HG02798 (cell line): Measurements from ENCODE around the gene MFSD2A.
"Not testable (repeated sequence)": the region's sequence is repeated elsewhere in the genome, so short reads cannot be mapped to it uniquely, and the experiment has no call there.

ENCODE experiments used
- ATAC-seq: cut with Tn5 transposase; IDR thresholded peaks from one replicate; pipeline ENCODE4 v1.9.1; 2021; ENCODE audit warnings: mild to moderate bottlenecking; ENCODE audit not compliant: unreplicated experiment, poor library complexity

MFSD2A gene

DNA sequence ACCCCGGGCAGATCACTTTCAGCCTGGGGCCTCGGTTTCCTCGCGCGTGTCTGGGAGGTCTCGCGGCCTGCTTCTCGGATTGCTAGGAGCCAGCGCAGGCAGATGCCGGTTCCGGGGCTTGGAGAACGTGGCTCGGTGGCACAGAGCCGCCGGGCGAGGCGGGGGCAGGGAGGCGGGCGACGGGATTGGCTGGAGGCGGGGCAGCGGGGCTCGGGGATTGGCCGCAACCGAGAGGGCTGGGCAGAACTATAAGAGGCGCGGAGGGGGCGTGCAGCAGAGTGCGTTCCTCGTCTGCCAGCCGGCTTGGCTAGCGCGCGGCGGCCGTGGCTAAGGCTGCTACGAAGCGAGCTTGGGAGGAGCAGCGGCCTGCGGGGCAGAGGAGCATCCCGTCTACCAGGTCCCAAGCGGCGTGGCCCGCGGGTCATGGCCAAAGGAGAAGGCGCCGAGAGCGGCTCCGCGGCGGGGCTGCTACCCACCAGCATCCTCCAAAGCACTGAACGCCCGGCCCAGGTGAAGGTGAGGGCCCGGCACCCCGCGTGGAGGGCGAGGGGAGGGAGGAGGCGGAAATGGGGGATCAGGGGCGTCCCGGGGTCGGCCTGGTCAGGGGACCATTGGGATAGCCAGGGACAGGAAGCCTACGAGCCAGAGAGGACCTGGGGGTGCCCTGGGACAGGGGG, at the start of gene MFSD2A:
TSS of gene MFSD2A (plus strand) at position 276 of the 677 bp plus-strand sequence. CDS start at position 424, 148 bp downstream.
- peak; percentile 88 for ATAC-seq

GRCh38 chr1:39905172-39905571, 49.8 kb upstream of the MFSD2A start:
- no peak for ATAC-seq

DNA sequence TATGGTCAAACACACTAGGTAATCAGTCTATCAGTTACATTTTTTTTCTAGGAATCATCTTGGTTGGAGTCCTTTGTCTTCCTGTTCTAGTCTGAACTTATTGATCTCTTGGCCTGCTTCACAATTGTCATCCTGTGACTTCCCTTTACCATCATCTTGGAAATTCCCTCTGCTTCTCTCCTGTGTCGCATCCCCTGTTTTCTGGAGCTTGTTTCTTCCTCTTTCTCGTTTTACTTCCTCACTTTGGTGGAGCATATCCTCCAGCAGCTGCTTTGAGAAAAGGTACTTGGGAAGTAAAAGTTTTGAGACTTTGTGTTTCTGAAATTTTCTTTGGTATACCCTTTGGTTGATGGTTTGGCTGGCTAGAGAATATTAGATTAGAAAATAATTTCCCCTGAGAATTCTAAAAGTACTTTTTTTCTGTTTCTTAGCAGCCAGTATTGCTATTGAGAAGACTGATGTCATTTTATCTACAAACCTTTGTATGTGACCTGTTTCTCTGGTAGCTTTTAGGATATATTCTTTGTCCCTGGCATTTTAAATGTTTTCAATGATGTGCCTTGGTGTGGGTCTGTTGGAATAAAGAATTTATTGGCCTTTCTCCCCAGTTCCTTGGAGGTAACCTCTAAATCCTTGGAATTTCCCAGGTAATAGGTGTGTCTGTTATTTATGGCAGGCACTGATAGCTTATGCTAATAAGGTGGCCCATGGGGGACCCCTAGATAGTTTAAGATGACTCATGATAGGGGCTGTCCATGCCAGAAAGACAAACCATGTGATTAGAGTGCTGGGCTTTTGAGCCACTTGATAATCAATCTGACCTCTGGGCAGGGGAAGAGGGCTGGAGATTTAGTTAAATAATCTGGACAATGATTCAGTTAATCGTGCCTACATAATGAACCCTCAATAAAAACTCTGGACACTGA, 47.2 kb upstream of the MFSD2A start:
- ATAC-seq = no peak

DNA sequence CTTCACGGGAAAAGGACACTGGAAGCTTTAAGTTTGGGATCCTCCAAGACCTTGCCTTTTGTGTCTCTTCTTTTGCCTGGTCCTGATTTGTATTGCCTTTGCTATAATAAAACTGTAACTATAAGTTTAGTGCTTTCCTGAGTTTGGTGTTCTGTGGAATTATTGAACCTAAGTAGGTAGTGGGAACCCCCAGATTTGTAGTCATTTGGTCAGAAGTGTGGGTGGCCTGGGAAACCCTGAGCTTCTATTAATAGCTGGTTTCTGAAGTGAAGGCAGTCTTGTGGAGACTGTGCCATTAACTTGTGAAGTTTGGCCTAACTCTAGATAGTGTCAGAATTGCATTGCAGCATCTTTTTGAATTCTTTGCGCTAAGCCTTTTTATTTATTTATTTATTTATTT, 46.4 kb upstream of the MFSD2A start:
- ATAC-seq = no peak

- ATAC-seq = no peak
These were observed 44.7 kb upstream of the MFSD2A start for GRCh38 chr1:39910263-39910662.

GRCh38 chr1:39913136-39913535, 41.8 kb upstream of the MFSD2A start:
- not testable (repeated sequence) for ATAC-seq

DNA sequence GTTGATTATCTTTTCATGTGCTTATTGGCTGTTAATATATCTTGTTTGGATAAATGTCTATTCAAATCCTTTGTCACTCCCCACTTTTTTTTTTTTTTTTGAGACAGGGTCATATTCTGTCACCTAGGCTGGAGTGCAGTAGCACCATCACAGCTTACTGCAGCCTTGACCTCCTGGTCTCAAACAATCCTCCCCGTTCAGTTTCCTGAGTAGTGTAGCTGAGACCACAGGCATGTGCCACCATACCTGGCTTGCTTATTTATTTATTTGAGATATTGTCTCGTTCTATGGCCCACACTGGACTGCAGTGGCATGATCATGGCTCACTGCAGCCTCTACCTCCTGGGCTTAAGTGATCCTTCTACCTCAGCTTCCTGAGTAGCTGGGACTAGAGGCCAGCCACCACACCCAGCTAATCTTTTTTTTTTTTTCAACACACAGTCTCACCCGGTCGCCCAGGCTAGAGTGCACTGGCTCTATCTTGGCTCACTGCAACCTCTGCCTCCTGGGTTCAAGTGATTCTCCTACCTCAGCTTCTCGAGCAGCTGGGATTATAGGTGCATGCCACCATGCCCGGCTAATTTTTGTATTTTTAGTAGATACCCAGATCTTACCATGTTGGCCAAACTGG, 39.3 kb upstream of the MFSD2A start:
- no peak for ATAC-seq

DNA sequence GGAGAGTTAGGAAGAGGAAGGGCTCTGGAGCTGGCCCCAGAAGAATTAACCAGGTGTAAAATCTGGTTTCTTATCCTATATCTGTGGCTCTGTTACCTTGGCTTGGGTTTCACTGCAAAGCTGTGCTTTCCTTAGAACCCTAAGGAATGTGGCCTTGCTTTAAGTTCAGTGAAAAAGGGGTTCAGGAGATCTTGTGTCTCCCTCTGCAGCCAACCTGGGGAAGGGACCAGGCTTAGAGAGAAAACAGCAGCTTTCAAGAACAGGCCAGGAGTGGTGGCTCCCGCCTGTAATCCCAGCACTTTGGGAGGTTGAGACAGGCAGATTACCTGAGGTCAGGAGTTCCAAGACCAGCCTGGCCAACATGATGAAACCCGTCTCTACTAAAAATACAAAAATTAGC, 37.1 kb upstream of the MFSD2A start:
- no peak for ATAC-seq

DNA sequence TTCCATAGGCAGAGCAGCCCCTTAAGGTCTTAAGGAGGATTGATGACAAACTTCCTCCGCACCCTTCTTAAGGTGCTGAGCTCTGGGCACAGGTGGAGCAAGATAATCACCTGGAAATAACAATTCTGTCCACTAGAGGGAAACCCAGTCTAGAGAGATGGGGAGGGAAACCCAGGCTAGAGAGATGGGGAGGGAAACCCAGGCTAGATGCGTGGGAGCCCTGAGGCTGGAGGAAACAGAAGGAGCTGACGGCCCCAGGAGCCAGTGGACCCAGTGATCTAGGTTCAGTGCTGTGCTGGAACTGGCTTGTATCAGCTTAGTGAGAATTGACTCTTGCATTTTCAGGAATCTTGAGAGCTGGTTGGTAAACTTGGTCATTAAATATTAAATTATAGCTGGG, 35.4 kb upstream of the MFSD2A start:
- ATAC-seq = no peak

DNA sequence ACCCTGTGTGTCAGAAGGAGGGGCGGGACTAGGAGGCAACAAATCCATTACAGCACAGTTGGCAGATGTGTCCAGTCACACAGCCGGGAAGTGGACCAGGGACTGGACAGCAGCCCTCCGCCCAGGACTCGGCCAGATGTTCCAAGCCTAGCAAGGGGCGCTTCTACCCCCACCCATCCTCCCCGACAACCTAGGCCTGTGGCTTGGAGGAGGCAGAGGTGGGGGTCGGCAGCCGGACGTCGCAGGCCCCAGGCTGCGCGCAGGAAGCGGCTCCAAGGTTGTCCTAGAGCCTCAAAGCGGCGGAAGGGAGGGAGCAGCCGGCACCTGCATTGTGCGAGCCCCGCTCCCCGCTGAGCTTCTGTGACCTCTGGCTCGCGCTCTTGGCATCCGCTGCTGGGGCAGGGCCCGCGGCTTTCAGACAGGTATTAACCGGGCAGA, 32.7 kb upstream of the MFSD2A start:
- no peak for ATAC-seq

DNA sequence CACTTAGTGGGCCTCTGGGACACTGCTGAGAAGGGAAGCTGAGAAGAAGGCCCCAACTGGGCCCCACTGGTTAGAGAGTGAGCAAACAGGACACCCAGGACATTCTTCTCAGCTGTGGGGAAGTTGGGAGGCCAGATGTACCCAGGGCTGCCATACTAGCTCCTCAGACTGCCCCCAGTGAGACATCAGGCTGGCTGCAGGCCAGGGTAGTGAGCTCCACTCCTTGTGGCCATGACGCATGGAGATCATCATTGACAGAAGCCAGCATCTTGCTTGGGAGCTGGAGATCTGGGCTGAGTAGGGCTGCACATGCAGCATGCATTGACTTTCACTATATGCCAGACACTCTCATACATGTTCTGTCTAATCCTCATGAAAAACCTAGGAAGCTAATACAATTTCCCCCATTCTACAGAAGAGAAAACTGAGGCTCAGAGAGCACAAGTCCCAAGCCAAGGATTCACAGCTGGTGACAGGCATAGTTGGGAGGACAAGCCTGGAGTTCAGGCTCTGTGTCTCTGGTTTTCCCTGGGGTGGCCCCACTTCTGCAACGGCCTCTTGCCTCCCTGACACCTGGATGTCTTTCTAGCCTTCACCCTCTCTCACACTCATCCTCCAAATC, 29.1 kb upstream of the MFSD2A start:
- ATAC-seq = no peak

GRCh38 chr1:39926343-39926793, 28.6 kb upstream of the MFSD2A start:
- no peak for ATAC-seq

GRCh38 chr1:39926820-39927219, 28.1 kb upstream of the MFSD2A start:
- ATAC-seq = no peak

- ATAC-seq = no peak
These were observed 27.4 kb upstream of the MFSD2A start for GRCh38 chr1:39927538-39927937.

GRCh38 chr1:39928809-39929587, 25.9 kb upstream of the MFSD2A start:
- no peak for ATAC-seq

DNA sequence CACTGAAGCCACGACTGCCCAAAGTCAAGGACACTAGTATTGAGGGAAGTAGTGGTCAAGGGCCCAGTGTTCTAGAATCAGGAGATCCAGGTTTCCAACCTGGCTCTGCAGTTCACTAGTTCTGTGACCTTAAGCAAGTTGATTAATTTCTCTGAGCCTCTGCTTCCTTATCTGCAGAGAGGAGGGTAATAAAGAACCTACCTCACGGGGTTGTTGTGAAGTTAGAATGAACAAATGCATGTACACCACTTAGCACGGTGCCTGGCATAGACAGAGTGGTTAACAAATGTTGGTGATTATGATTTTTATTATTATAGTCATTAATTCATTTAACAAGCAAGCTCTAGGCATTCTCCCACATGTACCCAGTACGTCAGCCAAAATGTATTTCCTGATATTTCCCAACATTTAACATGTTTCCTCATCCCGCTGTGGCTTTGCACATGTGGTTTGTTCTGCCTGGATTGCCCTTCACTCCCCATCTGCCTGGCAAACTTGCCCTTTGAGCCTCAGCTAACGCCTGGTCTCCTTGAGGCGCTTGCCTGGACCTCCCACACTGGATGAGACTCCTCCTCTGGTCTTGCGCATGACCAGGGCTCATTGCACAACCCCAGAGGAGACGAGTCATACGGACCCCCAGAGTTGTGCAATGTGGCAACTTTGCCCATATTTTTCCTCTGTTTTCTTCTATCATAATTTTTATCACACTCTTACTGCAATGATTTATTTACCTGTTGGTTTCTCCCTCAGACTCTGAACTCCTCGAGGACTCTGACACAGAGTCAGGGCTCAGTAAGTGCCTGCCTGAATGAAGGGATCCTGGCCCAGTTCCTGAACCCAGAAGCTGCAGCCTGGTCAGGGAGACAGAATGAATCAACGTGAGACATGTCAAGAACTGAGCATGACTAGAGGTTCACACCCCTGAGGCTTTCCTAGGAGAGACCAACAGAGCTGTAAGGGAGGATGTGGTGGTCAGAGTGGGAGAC, 20.7 kb upstream of the MFSD2A start:
- ATAC-seq = no peak

GRCh38 chr1:39936724-39937491, 18.0 kb upstream of the MFSD2A start:
- ATAC-seq = no peak

- no peak for ATAC-seq
These were observed 16.1 kb upstream of the MFSD2A start for GRCh38 chr1:39938856-39939255.
